ENCODE results near the gene DGKB.

DGKB gene

GRCh38 chr7:14821757-14822480 lies 80.6 kb downstream of the DGKB start:
- DNase-seq (ENCODE audit: low read depth): no peak

GRCh38 chr7:14818871-14819270 lies 83.7 kb downstream of the DGKB start:
- no peak for DNase-seq (ENCODE audit: low read depth)

GRCh38 chr7:14817829-14818614 lies 84.5 kb downstream of the DGKB start:
- DNase-seq (ENCODE audit: low read depth): no peak

DNA sequence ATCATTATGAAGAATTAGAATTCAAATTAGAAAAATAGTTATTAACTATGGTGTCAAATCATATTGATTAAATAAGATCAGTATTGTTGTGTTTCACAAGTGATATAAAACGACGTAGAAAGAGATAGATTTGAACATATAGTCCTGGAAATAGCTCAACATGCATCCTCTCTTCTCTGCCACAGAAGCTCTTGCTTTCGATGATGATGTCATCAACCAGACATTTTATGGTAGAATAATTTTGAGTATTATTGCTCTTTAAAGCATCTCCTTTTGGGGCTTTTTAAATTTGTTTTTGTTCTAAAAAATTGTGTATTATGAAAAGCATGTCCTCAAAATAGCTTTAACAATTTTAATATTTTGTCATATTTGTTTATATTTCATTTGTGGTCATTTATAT lies 95.0 kb downstream of the DGKB start:
- no peak for DNase-seq (ENCODE audit: low read depth)

DNA sequence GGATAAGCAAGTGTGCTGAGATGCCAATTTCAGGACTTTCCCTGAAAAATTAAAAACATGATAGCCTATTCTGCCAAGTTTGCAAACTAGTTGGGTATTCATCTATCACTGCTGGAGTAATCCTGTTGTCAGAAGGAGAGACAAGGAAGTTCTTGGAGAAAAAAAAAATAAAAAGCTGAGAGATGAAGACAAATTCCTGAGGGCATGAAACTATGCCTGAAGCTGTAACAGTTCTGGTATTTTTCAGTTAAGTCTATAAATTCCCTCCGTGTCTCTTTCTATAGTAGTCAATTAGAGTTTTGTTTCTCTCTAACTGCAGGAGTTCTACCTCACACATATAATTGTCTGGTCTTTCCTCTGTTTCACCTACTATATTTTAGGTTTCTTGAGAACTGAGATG lies 95.7 kb downstream of the DGKB start:
- DNase-seq (ENCODE audit: low read depth): no peak

DNA sequence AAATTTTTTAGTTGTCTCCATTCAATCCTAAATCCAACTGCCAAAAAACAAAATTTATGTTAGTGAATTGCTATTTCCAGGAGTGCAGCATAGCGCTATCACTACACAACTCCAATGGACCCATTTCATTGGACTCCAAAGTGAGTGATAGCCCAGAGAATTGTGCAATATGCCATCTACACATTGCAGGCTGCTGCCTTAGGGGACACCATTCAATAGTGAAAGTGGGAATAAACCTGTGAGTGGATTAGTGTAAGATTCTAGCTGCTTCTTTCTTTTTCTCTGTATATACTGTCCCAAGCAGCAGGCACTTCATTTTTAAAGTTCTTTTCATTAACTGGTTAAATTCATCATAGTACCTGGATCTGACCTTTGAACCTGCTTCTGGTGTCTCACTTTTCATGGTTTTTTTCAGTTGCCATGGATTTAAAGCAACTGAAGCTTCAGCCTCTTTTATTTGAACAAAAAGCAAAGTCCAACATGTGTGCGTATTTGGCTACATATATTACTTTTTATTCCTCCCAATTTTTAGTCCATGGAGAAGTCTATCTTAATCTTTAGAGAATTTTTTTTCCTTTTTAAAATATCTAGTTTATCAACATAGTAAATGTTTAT lies 97.3 kb downstream of the DGKB start:
- DNase-seq (ENCODE audit: low read depth): no peak

- DNase-seq (ENCODE audit: low read depth): no peak
These were observed 101.9 kb downstream of the DGKB start for GRCh38 chr7:14800664-14801063.

DNA sequence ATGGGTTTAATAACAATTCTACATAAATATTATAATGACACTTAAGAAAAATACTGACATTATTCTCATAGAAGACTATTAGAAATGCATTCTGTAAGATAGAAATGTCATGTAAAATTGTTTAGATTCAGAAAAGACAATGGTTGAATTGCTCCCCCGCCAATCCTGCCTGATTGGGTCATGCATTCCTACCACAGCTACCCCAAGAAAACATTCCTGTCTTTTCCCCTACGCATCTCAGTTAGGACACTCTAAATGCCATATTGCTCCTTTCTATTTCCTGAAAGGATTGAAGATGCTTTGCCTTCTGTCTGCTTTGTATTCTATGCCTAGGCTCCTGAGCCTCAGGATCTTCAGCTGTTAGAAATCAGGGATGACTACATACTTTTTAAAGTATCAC lies 109.4 kb downstream of the DGKB start:
- no peak for DNase-seq (ENCODE audit: low read depth)

DNA sequence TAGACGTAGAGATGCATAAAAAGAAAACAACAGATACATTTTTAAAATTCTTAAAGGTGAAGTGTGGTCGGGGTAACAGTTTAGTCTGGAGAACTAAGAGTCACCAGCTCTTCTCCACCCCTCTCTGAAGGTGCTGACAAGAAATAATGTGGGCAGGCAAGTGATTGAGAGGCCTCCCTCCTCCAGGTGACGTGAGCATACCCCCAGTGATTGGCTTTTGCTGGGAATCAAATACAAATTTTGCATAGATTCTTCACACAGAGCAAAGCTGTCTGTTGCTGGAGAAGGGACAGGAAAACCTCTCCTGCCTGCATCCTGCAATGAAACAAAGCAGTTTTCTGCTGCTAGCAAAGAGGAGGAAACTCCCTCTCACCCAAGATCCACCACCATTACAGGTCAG lies 115.0 kb downstream of the DGKB start:
- DNase-seq (ENCODE audit: low read depth): no peak

GRCh38 chr7:14786314-14786895 lies 116.1 kb downstream of the DGKB start:
- no peak for DNase-seq (ENCODE audit: low read depth)

DNA sequence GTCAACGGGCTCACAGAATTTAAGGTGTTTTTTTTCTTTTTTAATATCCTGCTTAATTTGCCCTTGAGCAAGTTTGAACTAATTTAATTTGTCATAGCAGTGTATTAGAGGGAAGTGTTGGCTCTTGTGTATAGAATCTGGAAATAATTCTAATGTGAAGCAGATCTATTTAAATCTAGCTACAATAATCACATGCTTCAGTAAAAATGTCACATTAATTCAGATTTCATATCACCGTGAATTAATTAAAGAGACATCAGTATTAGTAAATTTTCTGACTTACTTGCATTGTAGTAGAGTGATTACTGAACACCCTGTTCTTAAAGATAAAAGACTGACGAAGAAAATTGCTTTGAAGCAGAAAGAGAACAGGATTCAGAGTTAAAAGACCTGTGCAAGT lies 124.7 kb downstream of the DGKB start:
- no peak for DNase-seq (ENCODE audit: low read depth)

- no peak for DNase-seq (ENCODE audit: low read depth)
These were observed 126.3 kb downstream of the DGKB start for GRCh38 chr7:14776266-14776665.

DNA sequence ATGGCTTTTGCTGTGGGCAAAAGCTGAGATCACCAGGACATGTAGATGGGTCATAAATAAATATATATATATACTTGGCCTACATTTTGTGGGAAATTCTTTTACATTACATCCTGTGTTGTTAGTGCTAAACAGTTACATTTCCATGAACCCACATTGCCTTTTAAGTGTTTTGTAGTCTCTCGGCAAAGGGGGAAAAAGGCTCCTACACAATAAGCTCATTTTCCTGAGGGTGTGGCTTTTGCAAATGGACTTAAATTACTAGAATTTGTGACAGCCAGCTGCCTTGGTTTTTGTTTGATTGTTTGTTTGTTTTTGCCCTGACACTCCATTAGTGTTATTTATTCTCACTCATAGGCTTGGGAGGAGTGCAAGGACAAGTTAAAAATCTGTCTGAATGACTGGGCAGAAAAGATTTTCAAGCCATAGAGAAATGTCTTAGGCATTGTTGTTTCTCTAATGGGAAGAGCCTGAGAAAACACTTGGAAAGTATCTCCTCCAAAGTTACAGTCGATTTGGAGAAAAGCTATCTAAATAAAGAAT lies 128.8 kb downstream of the DGKB start:
- DNase-seq (ENCODE audit: low read depth): no peak

DNA sequence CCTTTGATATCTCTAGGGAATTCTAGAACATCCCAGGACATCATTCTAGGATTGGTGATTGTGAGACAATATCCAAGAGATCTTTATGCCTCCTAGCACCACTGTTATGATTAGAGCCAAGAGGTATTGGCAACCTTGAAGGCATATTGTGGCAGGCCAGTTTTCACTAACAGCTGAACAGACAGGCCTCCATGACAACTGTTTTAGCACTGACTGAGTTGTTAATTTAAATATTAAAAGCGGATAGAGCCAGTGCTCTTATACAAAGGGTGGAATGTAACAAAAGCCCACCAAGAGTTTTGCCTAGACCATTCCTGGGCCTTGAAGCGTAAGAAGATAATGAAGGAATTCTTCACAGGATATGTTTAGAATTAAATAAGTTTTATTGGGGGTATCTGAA lies 131.9 kb downstream of the DGKB start:
- no peak for DNase-seq (ENCODE audit: low read depth)

DNA sequence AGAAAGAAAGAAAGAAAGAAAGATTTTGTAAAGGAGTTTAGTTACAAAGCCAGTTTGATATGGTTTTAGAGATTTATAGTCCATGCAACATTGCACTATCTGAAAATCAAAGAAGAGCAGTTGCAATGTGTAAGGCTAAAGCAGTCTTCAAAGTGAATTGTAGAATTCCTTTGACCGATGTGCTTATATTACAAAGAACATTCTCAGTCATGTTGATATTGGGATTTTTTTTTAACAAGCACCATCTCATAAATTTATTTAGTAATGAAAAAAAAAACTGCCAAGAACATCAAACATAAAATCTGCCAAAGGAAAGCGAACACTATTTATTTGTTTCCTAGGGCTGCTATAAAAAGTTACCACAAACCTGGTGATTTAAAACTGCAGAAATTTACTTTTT lies 133.3 kb downstream of the DGKB start:
- no peak for DNase-seq (ENCODE audit: low read depth)

GRCh38 chr7:14767716-14768425 lies 134.7 kb downstream of the DGKB start:
- no peak for DNase-seq (ENCODE audit: low read depth)

DNA sequence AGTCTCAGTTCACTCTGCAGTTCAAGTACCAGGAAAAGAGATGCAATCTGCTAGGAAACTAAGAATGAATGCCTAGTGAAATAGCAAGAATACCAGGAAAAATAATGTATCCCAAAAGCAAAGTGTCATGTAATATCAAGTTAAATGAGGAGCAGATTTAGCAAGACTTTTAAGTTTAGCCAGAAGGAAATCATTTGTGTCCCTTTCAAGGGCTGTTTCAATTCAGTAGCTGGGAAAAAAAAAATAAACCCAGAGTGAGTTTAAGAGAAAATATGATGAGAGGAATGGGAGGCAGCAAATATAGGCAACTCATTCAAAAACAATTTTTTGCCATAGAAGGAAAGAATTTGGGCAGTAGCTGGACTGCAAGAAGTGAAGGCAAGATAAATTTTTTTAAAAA lies 135.8 kb downstream of the DGKB start:
- no peak for DNase-seq (ENCODE audit: low read depth)

DNA sequence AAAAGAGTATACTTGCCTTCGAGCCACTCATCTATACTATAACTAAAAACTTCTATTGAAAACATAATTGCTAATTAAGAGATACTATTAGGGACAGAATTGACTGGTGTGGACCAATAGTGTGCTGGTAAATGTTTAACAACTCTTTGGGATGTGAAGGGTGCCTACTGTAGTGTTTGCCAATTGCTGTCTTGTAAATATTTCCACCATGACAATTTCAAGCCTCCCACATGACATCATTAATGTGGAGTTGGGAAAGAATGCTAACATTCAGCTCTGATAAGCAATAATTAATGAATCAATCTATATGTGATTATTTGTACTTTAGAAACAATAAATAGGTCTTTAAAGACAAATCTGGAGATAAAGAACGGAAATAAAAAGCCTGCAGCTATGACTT lies 136.8 kb downstream of the DGKB start:
- DNase-seq (ENCODE audit: low read depth): no peak

- no peak for DNase-seq (ENCODE audit: low read depth)
These were observed 140.0 kb downstream of the DGKB start for GRCh38 chr7:14762561-14762960.

GRCh38 chr7:14761510-14762296 lies 140.8 kb downstream of the DGKB start:
- DNase-seq (ENCODE audit: low read depth): no peak

Measured in T follicular helper cell (primary cell).